SU-DHL-6 (cell line): ENCODE measurements around the gene CCL24.

Source experiments
- EZH2phosphoT487 ChIP-seq: fragments of 200-600 bp; sonication (generic), shearing (Covaris generic); conservative IDR thresholded peaks from 2 replicates; pipeline ENCODE4 v1.6.1; 2018; ENCODE audit warnings: mild to moderate bottlenecking, antibody characterized with exemption, low read length, moderate library complexity, mixed read lengths
- TF ChIP-seq, protein P1 (sequence below): fragments of 200-600 bp; sonication (generic); IDR thresholded peaks from one replicate; pipeline ENCODE4 v1.5.1; 2017; ENCODE audit warnings: antibody characterized with exemption, mild to moderate bottlenecking, low read length, moderate library complexity; ENCODE audit not compliant: insufficient read depth, poor library complexity, severe bottlenecking

- TF ChIP-seq, protein P1, sequence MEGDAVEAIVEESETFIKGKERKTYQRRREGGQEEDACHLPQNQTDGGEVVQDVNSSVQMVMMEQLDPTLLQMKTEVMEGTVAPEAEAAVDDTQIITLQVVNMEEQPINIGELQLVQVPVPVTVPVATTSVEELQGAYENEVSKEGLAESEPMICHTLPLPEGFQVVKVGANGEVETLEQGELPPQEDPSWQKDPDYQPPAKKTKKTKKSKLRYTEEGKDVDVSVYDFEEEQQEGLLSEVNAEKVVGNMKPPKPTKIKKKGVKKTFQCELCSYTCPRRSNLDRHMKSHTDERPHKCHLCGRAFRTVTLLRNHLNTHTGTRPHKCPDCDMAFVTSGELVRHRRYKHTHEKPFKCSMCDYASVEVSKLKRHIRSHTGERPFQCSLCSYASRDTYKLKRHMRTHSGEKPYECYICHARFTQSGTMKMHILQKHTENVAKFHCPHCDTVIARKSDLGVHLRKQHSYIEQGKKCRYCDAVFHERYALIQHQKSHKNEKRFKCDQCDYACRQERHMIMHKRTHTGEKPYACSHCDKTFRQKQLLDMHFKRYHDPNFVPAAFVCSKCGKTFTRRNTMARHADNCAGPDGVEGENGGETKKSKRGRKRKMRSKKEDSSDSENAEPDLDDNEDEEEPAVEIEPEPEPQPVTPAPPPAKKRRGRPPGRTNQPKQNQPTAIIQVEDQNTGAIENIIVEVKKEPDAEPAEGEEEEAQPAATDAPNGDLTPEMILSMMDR = no peak
- TF ChIP-seq EZH2phosphoT487 = no peak
Observed at GRCh38 chr7:75835688-75836285, 22.2 kb upstream of the CCL24 start.
